HG02571 (cell line): ENCODE results near the gene HEG1.
"Not testable (repeated sequence)": the region's sequence is repeated elsewhere in the genome, so short reads cannot be mapped to it uniquely, and the experiment has no call there.

ENCODE experiments used
- ATAC-seq: cut with Tn5 transposase; IDR thresholded peaks from one replicate; pipeline ENCODE4 v1.9.1; 2021; ENCODE audit warnings: mild to moderate bottlenecking, moderate library complexity; ENCODE audit not compliant: unreplicated experiment

HEG1 gene, protein sequence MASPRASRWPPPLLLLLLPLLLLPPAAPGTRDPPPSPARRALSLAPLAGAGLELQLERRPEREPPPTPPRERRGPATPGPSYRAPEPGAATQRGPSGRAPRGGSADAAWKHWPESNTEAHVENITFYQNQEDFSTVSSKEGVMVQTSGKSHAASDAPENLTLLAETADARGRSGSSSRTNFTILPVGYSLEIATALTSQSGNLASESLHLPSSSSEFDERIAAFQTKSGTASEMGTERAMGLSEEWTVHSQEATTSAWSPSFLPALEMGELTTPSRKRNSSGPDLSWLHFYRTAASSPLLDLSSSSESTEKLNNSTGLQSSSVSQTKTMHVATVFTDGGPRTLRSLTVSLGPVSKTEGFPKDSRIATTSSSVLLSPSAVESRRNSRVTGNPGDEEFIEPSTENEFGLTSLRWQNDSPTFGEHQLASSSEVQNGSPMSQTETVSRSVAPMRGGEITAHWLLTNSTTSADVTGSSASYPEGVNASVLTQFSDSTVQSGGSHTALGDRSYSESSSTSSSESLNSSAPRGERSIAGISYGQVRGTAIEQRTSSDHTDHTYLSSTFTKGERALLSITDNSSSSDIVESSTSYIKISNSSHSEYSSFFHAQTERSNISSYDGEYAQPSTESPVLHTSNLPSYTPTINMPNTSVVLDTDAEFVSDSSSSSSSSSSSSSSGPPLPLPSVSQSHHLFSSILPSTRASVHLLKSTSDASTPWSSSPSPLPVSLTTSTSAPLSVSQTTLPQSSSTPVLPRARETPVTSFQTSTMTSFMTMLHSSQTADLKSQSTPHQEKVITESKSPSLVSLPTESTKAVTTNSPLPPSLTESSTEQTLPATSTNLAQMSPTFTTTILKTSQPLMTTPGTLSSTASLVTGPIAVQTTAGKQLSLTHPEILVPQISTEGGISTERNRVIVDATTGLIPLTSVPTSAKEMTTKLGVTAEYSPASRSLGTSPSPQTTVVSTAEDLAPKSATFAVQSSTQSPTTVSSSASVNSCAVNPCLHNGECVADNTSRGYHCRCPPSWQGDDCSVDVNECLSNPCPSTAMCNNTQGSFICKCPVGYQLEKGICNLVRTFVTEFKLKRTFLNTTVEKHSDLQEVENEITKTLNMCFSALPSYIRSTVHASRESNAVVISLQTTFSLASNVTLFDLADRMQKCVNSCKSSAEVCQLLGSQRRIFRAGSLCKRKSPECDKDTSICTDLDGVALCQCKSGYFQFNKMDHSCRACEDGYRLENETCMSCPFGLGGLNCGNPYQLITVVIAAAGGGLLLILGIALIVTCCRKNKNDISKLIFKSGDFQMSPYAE (N-terminal part only)

DNA sequence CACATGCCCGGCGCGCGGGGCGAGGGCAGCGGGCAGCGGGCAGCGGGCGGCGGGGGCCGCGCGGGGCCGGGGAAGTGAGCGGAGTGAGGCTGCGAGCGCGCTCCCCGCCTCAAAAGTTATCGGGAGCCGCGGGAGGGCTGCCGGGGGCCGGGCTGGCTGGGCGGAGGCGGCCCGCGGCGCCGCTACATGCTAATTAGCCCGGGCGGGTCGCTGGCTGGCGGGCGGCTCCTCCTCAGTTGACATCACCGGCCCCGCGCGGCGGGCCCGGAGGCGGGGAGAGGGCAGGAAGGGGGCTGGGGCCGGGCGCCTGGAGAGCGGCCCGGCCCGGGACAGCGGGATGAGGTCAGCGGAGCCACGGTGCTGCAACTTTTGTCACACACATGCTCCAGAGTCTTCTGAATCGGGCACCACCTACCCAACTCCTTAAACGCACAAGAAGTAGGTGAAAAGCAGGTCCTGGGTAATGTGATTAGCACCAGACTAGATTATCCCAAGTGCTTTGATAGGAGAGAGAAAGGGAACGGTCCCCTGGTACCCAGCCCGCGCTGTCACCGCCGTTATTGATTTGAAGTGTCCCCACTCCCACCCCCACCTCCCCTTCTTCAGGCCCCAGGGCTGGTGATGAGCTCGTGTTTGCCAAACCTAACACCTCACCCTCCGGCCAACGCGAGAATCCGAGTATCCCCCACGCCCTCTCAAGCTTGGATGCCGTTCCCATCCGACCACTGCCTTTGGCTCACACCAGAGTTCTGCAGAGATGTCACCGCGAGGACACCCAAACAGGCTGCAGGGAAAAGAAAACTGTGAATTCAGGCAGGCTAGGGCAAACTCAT, at the start of gene HEG1:
Gene HEG1 (minus strand): TSS at position 85 of the 833 bp plus-strand sequence. CDS start 107 bp downstream, outside the sequence.
- peak; percentile 57 for ATAC-seq

DNA sequence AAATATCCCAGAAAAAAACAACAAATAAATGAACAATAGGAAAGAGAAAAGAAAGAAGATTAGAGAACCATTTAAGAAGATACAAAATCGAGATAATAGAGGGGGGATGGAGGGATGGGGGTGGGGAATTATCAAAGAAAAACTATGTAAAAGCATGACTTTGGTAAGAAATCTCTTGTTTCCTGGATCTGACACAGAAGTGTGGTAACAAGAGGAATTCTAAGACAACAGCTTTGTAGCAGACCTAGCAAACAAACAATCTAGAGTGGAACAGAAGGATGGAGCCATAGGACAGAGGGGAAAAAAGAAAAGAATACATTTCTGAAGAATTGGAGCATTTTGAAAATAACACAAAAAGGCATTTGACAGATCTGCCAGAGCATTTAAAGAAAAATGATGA, 49.3 kb upstream of the HEG1 start:
- no peak for ATAC-seq

DNA sequence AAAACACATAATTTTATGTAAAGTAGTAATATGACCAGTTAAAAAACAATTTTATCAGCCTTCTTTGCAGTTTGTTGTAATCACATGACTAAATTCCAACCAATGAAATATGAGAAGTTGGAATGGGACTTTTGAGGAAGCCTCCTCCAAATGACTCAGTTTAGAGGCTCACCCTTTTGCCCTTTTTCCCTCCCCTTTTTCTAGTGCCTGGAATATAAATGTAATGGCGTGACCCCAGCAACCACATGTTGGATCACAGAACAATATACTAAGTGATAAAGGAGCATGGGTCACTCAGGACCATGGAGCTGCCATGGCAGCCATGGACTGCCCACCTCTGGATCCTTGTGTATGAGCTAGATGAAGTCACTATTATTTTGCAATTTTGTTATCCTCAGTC, 48.8 kb upstream of the HEG1 start:
- no peak for ATAC-seq

DNA sequence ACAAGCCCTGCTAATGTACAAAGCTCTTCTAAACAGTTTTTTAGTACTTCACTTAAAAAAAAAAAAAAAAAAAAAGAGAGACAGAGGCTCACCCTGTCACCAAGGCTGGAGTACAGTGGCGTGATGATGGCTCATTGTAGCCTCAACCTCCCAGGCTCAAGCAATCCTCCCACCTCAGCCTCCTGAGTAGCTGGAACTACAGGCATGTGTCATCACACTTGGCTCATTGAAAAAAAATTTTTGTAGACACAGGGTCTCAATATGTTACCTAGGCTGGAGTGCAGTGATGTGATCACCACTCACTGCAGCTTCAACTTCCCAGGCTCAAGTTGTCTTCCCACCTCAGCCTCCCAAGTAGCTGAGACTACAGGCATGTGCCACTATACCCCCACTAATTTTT, 47.6 kb upstream of the HEG1 start:
- ATAC-seq, result no peak

DNA sequence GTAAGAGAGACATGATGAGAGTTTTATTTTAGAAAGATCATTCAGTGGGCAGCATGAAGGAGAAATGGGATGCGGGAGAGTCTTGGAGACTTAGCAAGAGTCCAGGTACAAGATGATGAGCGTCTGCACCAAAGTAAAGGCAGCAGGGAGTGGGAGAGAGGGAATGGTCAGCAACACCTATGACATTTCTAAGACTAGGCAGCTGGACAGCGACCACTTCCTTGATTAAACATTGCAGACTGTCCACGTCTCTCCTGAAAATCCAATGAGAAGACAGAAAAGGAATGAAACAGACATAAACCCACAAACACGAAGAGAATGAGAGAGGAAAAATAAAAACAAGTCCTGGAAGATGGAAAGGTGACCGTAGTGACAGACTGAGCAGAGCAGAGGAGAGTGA, 46.7 kb upstream of the HEG1 start:
- ATAC-seq, result no peak

DNA sequence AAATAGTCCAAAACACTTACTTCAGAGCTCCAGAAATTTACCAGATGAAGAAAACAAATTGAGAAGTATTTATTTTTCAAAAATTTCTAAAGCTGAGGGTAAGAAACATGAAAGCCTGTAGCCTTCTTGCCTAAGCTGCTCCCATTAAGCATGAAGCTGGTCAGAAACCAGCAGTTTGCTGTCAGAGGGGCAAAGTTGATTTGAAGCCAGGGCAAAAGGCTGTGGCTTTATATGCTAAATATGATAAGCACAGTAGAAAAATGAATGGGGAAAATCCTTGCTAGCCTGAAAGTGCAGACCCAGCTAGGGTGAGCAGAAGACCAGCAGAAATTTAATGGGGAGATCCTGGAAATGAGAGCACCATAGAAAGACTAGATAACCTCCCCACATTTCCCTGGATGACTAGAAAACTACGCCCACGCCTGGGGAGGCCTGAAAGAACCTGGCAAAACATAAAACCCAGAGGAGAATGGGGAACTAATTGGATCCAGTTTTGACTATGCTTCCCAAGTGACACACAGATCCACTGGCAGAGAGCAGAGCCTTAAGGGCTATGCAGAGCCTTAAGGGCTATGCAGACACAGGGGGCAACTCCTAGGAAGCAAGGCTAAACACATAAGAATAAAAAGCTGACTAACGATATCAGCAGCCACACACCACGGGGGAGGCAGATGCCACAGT, 43.0 kb upstream of the HEG1 start:
- ATAC-seq, result no peak

DNA sequence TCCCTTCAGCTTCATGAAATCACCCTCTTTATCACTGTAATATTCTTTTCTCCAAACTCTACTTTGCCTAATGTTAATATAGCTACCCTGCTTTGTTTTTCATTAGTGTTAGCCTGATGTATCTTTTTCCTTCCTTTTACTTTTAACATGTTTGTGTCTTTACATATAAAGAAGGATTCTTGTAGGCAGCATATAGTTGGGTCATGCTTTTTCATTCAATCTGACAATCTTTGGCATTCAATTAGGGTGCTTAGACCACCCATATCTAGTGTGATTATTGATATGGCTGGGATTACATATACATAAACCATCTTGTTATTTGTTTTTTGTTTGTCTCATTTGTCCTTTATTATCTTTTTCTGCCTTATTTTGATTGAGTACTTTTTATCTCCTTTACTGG, 34.9 kb upstream of the HEG1 start:
- no peak for ATAC-seq

DNA sequence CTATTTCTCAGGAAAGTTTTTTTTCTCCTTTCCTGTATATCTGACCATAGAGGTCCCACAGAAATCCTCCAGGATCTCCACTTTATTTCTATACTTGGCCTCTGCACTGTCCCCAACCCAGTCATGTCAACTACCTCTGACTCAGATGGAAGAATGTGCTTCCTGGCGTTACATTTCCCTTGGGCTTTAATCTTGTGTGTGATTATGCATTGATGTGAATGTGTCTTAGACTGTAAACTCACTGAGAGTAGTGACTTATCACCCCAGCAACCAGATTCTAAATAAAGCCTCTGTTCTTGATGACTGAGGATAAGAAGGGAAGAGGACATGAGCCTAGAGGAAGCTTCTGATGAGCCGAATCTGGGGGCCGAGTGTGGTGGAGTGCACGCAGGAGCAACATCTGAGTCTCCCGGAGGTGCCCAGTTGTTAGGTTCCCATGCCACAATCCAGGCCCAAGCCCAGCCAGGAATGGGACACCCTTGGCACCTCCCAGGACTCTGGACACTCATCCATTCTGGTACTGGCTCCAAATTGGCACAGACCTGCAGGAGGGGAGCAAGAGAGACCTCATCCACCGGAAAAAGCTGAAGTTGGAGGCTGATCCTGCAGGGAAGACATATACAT, 32.1 kb upstream of the HEG1 start:
- no peak for ATAC-seq

DNA sequence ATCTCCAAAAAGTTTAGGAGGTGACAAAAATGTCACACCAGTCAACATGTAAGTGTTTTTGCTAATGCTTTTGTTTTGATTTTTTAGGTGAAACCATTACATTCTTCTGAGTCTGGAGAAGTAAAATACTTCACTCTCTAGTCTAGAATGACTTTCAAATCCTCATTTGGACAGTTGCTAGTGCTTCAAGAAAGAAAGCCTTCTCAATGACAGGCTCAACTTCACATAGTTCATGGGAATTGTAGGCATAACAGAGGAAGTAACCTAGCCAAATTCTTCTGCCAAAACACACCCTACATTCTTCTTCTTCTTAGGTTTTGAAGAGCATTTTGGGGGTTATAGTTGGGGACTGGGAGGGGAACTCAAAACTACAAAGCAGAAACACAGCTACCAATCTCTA, 29.4 kb upstream of the HEG1 start:
- ATAC-seq, result no peak

DNA sequence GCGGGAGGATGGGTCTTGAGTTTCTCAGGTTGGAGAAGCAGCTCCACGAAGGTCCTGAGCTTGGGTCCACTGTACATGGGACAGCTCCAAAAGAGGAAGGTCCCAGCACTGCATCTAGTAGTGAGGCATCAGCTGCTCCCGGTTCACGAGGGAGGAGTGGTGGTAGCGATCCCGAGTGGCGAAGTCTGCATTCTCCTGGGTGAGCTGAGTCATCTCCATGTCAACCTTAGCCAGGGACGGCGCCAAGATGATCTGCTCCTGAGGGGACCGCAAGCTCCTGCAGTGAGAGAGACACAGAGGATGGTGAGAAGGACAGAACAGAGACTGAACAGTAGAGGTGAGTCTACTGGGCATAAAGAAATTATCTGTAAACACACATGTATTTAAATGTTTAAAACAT, 28.0 kb upstream of the HEG1 start:
- no peak for ATAC-seq

DNA sequence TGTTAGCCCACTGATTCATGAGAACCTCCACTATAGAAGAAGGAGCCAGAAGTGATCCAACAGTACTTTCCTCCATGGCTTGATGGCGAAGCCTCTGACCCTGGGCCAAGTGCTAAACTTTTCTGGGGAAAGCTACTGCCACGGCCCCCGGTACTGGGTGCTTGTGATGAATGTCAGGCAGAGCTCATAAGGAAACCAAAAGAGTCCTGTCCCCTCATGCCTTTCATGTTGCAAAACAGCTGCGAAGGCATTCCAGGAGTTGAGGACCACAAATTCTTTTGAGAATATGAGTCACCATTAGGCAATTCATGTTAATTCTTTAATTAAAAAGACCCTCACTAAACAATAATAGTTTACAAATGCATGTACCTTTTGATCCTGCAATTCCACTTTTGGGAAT, 26.5 kb upstream of the HEG1 start:
- not testable (repeated sequence) for ATAC-seq

DNA sequence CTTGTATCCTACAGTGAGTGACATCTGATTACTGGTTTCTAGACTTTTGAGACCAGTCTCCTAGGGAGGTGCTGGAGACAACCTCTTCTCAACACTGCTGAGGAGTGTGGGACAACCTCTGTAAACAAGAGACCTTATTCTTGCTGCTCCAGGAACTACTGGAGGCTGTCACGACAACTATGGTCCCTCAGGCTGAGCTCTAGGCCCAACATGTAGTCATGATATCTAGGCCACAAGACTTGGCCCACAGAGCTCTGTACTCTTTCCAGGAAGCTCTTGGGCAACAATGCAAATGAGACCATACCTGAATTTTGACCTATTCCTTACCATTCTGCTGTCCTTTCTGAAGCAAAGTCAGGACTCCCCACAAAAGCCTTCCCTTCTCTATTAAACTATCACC, 24.3 kb upstream of the HEG1 start:
- ATAC-seq, result no peak

DNA sequence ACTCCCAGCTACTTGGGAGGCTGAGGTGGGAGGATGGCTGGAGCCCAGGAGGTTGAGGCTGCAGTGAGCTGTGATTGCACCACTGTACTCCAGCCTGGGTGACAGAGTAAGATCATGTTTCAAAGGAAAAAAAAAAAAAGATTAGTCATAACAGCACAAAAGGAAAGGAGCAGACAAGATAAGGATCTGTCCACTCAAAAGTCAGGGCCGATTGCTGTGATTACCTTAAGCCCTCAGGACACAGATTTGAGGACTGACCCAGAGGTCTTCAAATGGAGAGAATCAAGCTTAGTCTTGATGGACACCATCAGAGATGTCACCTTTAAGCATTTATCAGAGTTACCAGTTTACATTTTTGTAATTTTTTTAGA, 23.9 kb upstream of the HEG1 start:
- ATAC-seq, result no peak

DNA sequence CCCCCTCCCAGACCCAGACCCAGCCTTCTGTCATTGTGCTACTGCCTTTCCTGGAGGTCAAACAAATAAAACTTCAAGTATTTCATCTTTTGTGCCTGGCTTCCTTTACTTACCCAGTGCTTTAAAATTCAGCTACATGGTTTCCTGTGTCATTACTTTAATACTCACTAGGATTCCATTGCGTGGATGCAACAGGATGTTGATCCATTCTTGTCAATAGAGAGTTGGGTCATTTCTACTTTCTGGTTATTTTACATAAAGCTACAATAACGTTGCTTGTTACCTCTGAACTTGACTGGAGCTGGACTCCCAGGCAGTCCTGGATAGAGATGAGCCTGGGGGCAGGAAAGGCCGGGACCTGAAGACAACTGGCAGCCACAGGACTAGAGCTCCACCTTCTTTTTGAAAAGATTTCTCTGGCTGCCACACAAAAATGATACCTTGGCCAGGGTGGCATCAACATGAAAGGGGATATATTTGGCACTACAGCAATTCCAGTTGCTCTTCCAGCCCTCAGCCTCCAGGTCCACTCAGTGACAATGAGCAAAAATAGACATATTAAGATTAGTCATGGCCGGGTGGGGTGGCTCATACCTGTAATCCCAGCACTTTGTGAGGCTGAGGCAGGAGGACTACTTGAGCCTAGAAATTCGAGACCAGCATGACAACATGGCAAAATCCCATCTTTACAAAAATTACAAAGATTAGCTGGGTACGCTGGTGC, 23.3 kb upstream of the HEG1 start:
- ATAC-seq, result no peak

DNA sequence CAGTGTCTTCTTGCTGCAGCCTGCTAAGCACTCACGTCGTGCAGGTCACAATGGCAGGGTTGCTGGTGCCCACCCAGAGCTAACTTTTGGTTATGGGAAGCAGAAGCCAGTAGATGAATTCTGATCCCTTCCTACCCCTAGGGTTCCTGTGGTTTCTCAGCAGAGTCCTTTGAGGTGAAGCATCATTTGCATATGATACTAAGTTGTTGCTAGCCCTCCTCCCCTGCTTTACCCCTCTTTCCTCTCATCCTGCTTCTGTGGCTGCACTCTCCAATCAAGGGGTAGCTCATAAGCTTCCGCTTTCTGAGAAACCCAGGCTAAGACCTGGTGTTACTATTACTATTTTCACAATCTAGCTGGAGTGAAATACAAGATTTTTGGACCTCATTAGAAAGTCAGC, 22.1 kb upstream of the HEG1 start:
- ATAC-seq, result no peak

DNA sequence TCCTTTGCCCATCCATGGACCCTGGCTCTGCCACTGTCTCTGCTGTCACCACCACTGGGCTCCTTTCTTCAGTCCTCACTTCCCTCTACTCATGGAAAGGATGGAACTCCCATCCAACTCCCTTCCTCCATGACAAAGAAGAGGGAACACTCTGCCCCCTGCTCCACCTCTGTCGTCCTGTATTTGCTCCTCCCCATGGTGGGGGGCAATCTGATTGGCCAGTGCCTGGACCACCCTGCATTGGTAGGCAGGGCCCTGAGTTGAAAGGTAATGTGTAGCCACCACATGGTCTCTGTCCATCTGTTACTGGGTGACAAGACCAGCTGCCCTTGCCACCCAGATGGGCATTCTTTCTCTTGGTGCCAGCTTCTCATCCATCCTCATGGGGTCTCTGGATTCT, 20.7 kb upstream of the HEG1 start:
- ATAC-seq, result no peak

DNA sequence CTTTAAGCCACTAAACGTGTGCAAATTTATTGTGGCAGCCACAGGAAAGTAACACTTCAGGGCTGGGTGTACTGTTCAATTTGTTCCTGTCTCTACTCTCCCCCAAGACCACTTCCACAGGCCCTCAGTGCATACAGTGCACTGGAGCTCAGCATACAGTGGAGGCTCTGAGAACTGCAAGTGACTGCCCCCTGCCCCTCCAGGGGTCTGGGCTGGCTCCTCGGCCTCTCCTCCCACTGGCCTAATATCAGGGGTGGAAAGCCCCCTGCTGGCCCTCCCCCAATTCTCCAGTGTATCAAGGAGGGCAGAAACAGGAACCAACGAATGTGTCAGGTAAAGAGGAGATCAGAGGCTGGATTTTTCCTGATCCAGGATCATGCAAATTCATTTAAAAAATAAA, 19.9 kb upstream of the HEG1 start:
- ATAC-seq, result no peak

DNA sequence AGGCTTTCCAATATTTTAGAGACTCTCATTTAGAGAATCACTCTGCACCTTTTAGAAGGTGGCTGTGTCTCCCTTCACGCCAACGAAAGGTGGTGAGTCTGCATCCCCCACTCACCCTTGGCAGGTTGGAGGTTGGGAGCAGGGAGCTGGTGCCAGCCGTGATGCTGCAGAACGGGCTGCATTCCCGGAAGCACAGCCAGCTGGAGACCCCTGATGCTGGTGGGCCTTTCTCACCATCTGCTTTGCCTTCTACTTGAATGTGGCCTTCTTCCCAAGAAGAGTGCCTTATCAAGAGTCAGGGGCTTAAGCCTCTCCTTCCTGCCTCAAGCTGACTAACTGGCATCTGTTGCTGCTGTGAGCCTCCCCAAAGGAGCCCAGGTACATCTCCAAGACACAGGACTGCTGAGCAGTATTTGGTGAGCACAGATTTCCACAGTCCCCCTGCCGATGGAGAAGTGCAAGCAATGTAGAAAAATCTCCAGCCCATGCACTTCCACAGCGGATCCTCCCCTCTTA, 17.7 kb upstream of the HEG1 start:
- ATAC-seq, result no peak
